Body of pancreas (tissue), 4 donors: ENCODE data around the gene GPR18.

Experiments used
- CTCF ChIP-seq, 7 experiments: fragments of 450-650 bp in 4 of 7; fragments of 200-600 bp in 3 of 7; sonication (generic) in 3 of 7; IDR thresholded peaks; one replicate each; pipeline ENCODE4 v1.5.1; 2016 to 2019; ENCODE audit warnings: antibody characterized with exemption in 7 of 7
- POLR2A ChIP-seq, 3 donors: fragments of 450-650 bp; IDR thresholded peaks; one replicate each; pipeline ENCODE4 v1.6.1; 2016; ENCODE audit warnings: antibody characterized with exemption in 3 of 3, mild to moderate bottlenecking in 2 of 3

GRCh38 chr13:99301913-99302636, 43.9 kb upstream of the GPR18 start:
- TF ChIP-seq CTCF (IDR thresholded peaks at IDR 0.05) (no peak), POLR2A (IDR thresholded peaks at IDR 0.05) (no peak)
